K562 (cell line): ENCODE results near the gene YBEY. TPM values are rescaled to one million over a fixed set of nuclear protein-coding genes. Genes with fewer than 3 reads are reported as not detected.
"Not testable (repeated sequence)": the region's sequence is repeated elsewhere in the genome, so short reads cannot be mapped to it uniquely, and the experiment has no call there.

ENCODE experiments used
- ATAC-seq: fragments of 200-7000 bp; cut with Tn5 transposase; 3 replicates; pipeline ENCODE4 v1.9.1; 2020; ENCODE audit warnings: moderate library complexity
- BruUV-seq: library from RNA; stranded (reverse); fragments of 400-500 nt; replicated peaks from 2 replicates; lab custom pipeline; 2021; lab: Mats Ljungman, UMichigan
- CTCF ChIA-PET: fragments of 300-600 bp; formaldehyde crosslinking; extraction: SDS; loops from one replicate; lab custom pipeline; 2021; ENCODE audit warnings: low intra/inter-chr PET ratio; lab: Yijun Ruan, JAX
- POLR2A ChIA-PET: fragments of 300-600, 350-650 bp; sonication (Branson Sonifier 250); formaldehyde crosslinking; extraction: SDS; loops from one replicate; lab custom pipeline; 2021; ENCODE audit warnings: antibody characterized with exemption, inconsistent platforms; lab: Yijun Ruan, JAX
- DNase-seq, 4 experiments: peaks; one replicate each; pipeline versions ENCODE4 v3.0.0 to v3.0.0-alpha.2; 2011 to 2018; ENCODE audit warnings: low spot score in 3 of 4, mixed read lengths in 3 of 4; ENCODE audit errors: extremely low read depth in 1 of 4
- FAIRE-seq: peaks from 2 replicates; lab custom pipeline; 2011; peaks lifted over from hg19 to GRCh38; lab: Jason Lieb, UNC
- H2AFZ ChIP-seq: 2 replicates; pipeline ENCODE4 v1.6.0; 2011; ENCODE audit warnings: low read depth, low read length, control low read depth, inconsistent platforms
- H3K27ac ChIP-seq: fragments of 200-600 bp; 3 replicates; pipeline ENCODE4 v1.8.0; 2011; ENCODE audit warnings: low read depth, mild to moderate bottlenecking, control low read depth, inconsistent platforms, low read length, moderate library complexity, mixed read lengths; ENCODE audit errors: extremely low read depth
- H3K27me3 ChIP-seq, 2 experiments: fragments of 300-600 bp in 1 of 2; 2 replicates in 1 of 2; 3 replicates in 1 of 2; pipeline versions ENCODE4 v1.6.0 to v1.8.0; 2011; ENCODE audit warnings: inconsistent platforms in 2 of 2, low read length in 2 of 2, mild to moderate bottlenecking in 1 of 2, mixed read lengths in 1 of 2, moderate library complexity in 1 of 2; ENCODE audit not compliant: control insufficient read depth in 2 of 2, insufficient read depth in 2 of 2
- H3K36me3 ChIP-seq: fragments of 300-600 bp; 3 replicates; pipeline ENCODE4 v1.8.0; 2011; ENCODE audit warnings: mild to moderate bottlenecking, low read length, inconsistent platforms; ENCODE audit not compliant: control insufficient read depth, insufficient read depth
- H3K4me1 ChIP-seq, 2 experiments: fragments of 200-600 bp in 1 of 2; replicated peaks in 1 of 2; 2 replicates in 1 of 2; 3 replicates in 1 of 2; pipeline versions ENCODE4 v1.5.1 to v1.8.0; 2011; ENCODE audit warnings: inconsistent platforms in 2 of 2, low read length in 2 of 2, mild to moderate bottlenecking in 1 of 2, mixed read lengths in 1 of 2, moderate library complexity in 1 of 2; ENCODE audit not compliant: control insufficient read depth in 2 of 2, insufficient read depth in 2 of 2
- H3K4me2 ChIP-seq: 2 replicates; pipeline ENCODE4 v1.6.1; 2011; ENCODE audit warnings: low read length, control low read depth, inconsistent platforms, mixed read lengths; ENCODE audit not compliant: insufficient read depth
- H3K4me3 ChIP-seq: fragments of 200-600 bp; sonication (generic), shearing (Covaris generic); 2 replicates; pipeline ENCODE4 v1.5.1; 2016; ENCODE audit warnings: control low read depth, inconsistent platforms
- H3K79me2 ChIP-seq: fragments of 200-600 bp; 3 replicates; pipeline ENCODE4 v1.8.0; 2011; ENCODE audit warnings: low read length, inconsistent platforms; ENCODE audit not compliant: control insufficient read depth, insufficient read depth
- H3K9ac ChIP-seq, 2 experiments: 2 replicates each; pipeline versions ENCODE4 v1.6.0 to v1.6.1; 2011; ENCODE audit warnings: low read depth in 2 of 2, low read length in 2 of 2, control low read depth in 1 of 2, inconsistent platforms in 1 of 2, mild to moderate bottlenecking in 1 of 2, mixed read lengths in 1 of 2; ENCODE audit not compliant: insufficient read depth in 1 of 2
- H3K9me1 ChIP-seq: one replicate; pipeline ENCODE4 v1.6.0; 2011; ENCODE audit warnings: inconsistent platforms, mild to moderate bottlenecking, low read length, moderate library complexity; ENCODE audit not compliant: control insufficient read depth, insufficient read depth
- H3K9me3 ChIP-seq: replicated peaks from 2 replicates; pipeline ENCODE4 v1.5.1; 2011; ENCODE audit warnings: low read depth, low read length, inconsistent platforms; ENCODE audit not compliant: control insufficient read depth, insufficient read depth
- H4K20me1 ChIP-seq: replicated peaks from 2 replicates; pipeline ENCODE4 v1.6.1; 2011; ENCODE audit warnings: low read length, inconsistent platforms, mixed read lengths; ENCODE audit not compliant: control insufficient read depth, insufficient read depth
- CHAMP1 ChIP-seq: fragments of 450-650 bp; IDR thresholded peaks from 2 replicates; pipeline ENCODE4 v1.6.1; 2016; ENCODE audit warnings: mild to moderate bottlenecking
- DIDO1 ChIP-seq: fragments of 450-650 bp; IDR thresholded peaks from 2 replicates; pipeline ENCODE4 v1.6.1; 2016; ENCODE audit warnings: low read depth, missing biosample characterization, missing genetic modification characterization
- IRF1 ChIP-seq: sonication (generic); formaldehyde crosslinking; IDR thresholded peaks from 2 replicates; pipeline ENCODE4 v1.8.0; 2022; ENCODE audit warnings: missing genetic modification reagents, mild to moderate bottlenecking, borderline replicate concordance
- KAT7 ChIP-seq: sonication (generic); formaldehyde crosslinking; IDR thresholded peaks from 2 replicates; pipeline ENCODE4 v1.8.0; 2022; ENCODE audit warnings: missing genetic modification reagents, mild to moderate bottlenecking, borderline replicate concordance
- L3MBTL2 ChIP-seq: fragments of 450-650 bp; IDR thresholded peaks from 2 replicates; pipeline ENCODE4 v1.6.1; 2016; ENCODE audit warnings: mild to moderate bottlenecking, moderate library complexity
- POLR2A ChIP-seq: fragments of 450-650 bp; conservative IDR thresholded peaks from 2 replicates; pipeline ENCODE4 v1.6.1; 2016
- POLR2AphosphoS2 ChIP-seq: IDR thresholded peaks from 2 replicates; pipeline ENCODE4 v1.6.1; 2012; ENCODE audit warnings: low read length, improper control_type of control experiment
- SUPT5H ChIP-seq: fragments of 450-650 bp; IDR thresholded peaks from 2 replicates; pipeline ENCODE4 v1.6.1; 2016
- TAF9B ChIP-seq: fragments of 450-650 bp; IDR thresholded peaks from 2 replicates; pipeline ENCODE4 v1.6.1; 2018; ENCODE audit warnings: mild to moderate bottlenecking; ENCODE audit not compliant: partially characterized antibody
- WGBS: fragments of 100-300 bp; shearing (Covaris generic); methylation state at CpG from one replicate; pipeline ENCODE4 v1.1.6; 2016; ENCODE audit warnings: low coverage, mixed read lengths; ENCODE audit not compliant: insufficient coverage; ENCODE audit errors: missing lambda C conversion rate; 5-methylcytosine and 5-hydroxymethylcytosine counted together
- in situ Hi-C: fragments of 300-500 bp; cut with MboI; formaldehyde crosslinking; loops from 4 replicates; pipeline ENCODE4 v1.15.0; 2018; ENCODE audit warnings: inconsistent platforms, mixed read lengths
- intact Hi-C: fragments of 100-400 bp; cut with micrococcal nuclease; formaldehyde crosslinking; loops from 2 replicates; pipeline ENCODE4 v1.14.2; 2022
- polyA plus RNA-seq, 8 experiments: library from polyadenylated mRNA; depleted of rRNA in 4 of 8; stranded (reverse) in 5 of 8; unstranded in 3 of 8; fragments of >200 nt; fragmentation: Nextera tagmentation in 2 of 8; fragmentation: Illumina TruSeq in 1 of 8; extraction: Ambion mirVana in 2 of 8; extraction: Trizol in 1 of 8; gene quantifications; 2 replicates each; pipeline versions ENCODE4 v1.2.1 to v1.2.3, GENCODE V29; 2011 to 2014; ENCODE audit warnings: inconsistent platforms in 1 of 8, missing spikeins in 1 of 8
- total RNA-seq, 7 experiments: library from RNA; depleted of rRNA in 6 of 7; stranded (reverse); fragments of >200 nt in 6 of 7; fragmentation: Illumina TruSeq in 2 of 7; extraction: Trizol in 2 of 7; gene quantifications; 2 replicates each; pipeline versions ENCODE4 v1.2.1 to v1.2.3, GENCODE V29; 2011 to 2021; ENCODE audit warnings: low replicate concordance in 1 of 7

YBEY gene
- total and polyA plus RNA-seq, 9 of the 15 experiments (the other 6 are each of a cell fraction or from before 2014, with no cell fraction given) = 6.4 to 28.0 (median 12.4) TPM

GRCh38 chr21:46239817-46240325, 46.3 kb upstream of the YBEY start:
- in situ Hi-C loops = no loop called here
- CTCF ChIA-PET = no interaction called here

GRCh38 chr21:46241577-46241976, 44.6 kb upstream of the YBEY start:
- not testable (repeated sequence) for H3K79me2 ChIP-seq, ATAC-seq

More at GRCh38 chr21:46239817-46240325, 46.3 kb upstream of the YBEY start:
- H3K27ac ChIP-seq = no peak overlapping the region
- no peaks in the 10 kb centered on the region for H3K9me3 ChIP-seq
- peaks cover 0 to 3% of the 10 kb centered on the region in 2 experiments; a peak in 1 of 5 replicates for H3K4me1 ChIP-seq
- 75% methylated on average over 7 of the region's 7 CpGs for WGBS
- DNase-seq (no peak), FAIRE-seq (no peak), ATAC-seq (no peak)
- H3K4me2 ChIP-seq = no peak overlapping the region
- H3K27me3 ChIP-seq = no peaks in the 10 kb centered on the region
- TF ChIP-seq TAF9B = no peak
- peak; percentile 61 for TF ChIP-seq POLR2A
- peak; percentile 59 for TF ChIP-seq SUPT5H
- TF ChIP-seq DIDO1 (tag) = no peak
- TF ChIP-seq POLR2AphosphoS2 = peak; percentile 80; the same call in 1 of the 2 replicates
- TF ChIP-seq L3MBTL2 = no peak
- TF ChIP-seq CHAMP1 = no peak
- no peak for TF ChIP-seq KAT7 (CRISPR knock-in tag)
- TF ChIP-seq IRF1 (CRISPR knock-in tag) = no peak
- 0 out of 2 replicates have a peak, but pooled peaks cover 4% of the 10 kb centered on the region for H4K20me1 ChIP-seq
- no peaks in the 10 kb centered on the region for H3K9me1 ChIP-seq
- POLR2A ChIA-PET = interaction anchor here (0.8 to 3.9 kb wide), 5 partner anchors 10 to 26 kb away, joined by 4 to 27 read pairs (median 11); partner anchors contain the start of gene LSS
- no TSS peak for BruUV-seq
- H3K79me2 ChIP-seq = no peaks in the 10 kb centered on the region
- H2AFZ ChIP-seq = no peak overlapping the region
- H3K9ac ChIP-seq = no peak overlapping the region
- intact Hi-C loops = no loop called here
- no peak overlapping the region for H3K4me3 ChIP-seq
- H3K36me3 ChIP-seq = peaks cover 91% of the 10 kb centered on the region

More at GRCh38 chr21:46241577-46241976, 44.6 kb upstream of the YBEY start:
- H3K4me3 ChIP-seq, DNase-seq, in situ Hi-C loops, BruUV-seq, CTCF ChIA-PET, H3K9me3 ChIP-seq, intact Hi-C loops, H3K27me3 ChIP-seq, H3K9me1 ChIP-seq, H3K4me2 ChIP-seq, H3K27ac ChIP-seq, H3K4me1 ChIP-seq, H4K20me1 ChIP-seq, H2AFZ ChIP-seq, H3K9ac ChIP-seq: not testable (repeated sequence)
- peaks cover 91% of the 10 kb centered on the region for H3K36me3 ChIP-seq
- POLR2A ChIA-PET = interaction anchor here (1.1 to 3.9 kb wide), 4 partner anchors 9 to 81 kb away, joined by 3 to 27 read pairs (median 12); partner anchors contain the start of gene LSS
- peak; percentile 74 for FAIRE-seq
- WGBS = 100% methylated on average over 1 of the region's 1 CpG
